Activated CD8-positive, alpha-beta memory T cell treated with anti-CD3 and anti-CD28 coated beads, Interleukin-2, amount 50 U/mL, for 48 hours (primary cell): Measurements from ENCODE around the gene GPR37L1.
"Not testable (repeated sequence)": the region's sequence is repeated elsewhere in the genome, so short reads cannot be mapped to it uniquely, and the experiment has no call there.

Source experiments
- DNase-seq: peaks from one replicate; pipeline ENCODE4 v3.0.0-alpha.2; 2020

The GPR37L1 gene

DNA sequence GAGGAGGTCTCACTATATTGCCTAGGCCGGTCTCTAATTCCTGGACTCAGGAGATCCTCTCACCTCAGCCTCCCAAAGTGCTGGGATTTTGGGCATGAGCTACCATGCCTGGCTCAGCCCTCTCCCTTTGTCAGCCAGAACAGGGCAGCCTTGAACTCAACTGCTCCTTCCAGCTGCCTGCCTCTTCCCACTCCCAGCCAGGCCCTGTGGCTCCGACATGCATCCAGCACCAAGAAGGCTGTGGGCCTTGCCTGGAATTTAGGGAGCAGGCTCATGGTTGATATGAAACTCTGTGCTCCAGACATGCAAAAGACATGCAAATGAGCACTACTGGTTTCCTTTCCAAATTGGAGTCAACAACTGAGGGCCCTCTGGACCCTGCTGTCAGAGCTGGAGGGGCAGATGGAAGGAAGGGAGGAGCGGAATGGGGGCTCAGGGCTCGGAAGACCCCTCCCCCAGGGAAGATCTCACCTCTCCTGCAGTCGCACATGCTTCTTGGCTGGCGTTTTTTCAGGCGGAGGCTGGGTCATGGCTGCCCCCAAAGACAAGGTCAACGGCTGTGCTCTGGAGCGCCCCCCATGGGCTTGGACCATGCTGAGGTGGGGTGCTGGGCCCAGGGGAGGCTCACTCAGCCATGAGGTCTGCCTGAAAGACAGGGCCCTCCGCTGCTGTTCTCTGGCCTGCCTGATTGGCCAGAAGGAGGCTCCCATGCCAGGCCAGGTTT is 36.3 kb downstream of the GPR37L1 start:
- peak; percentile 82 for DNase-seq

DNA sequence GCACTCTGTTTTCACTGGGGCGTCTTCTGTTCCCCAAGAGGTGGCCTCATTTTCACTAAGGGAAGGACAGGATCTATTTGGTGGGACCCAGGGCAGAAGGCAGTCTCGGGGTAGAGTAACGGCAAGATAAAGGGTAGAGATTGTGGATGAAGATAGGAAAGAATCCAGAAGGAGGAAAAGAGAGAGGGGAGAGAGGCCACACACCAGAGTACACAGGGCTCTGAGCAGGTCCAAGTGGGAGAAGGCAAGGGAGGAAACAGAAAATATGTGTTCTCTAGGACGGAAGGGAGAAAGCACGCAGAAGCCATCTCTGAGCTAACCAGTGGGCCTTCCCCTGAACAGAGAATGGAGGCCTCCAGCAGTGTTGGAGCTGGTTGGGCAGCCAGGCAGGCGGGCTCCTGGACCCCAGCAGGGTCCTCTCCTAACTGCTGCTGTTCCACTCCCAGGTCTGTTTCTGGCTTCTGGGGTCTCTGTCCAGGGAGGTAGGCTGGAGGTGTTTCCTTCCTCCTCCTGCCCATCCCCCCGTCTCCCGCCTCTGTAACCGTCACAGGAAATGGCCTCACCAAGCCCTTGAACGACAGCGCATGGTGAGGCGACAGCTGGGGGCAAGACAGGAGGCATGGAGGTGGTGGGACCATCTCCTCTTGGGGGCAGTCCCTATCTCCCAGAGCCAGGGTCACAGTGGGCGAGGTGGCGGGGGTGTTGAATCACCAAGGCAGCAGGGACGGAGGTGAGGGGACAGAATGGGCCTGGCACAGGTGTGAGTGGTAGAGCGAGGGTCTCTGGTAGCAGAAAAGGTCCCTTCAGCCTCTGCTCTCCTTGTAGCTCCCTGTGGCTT is 37.0 kb downstream of the GPR37L1 start:
- DNase-seq, result peak; percentile 86

DNA sequence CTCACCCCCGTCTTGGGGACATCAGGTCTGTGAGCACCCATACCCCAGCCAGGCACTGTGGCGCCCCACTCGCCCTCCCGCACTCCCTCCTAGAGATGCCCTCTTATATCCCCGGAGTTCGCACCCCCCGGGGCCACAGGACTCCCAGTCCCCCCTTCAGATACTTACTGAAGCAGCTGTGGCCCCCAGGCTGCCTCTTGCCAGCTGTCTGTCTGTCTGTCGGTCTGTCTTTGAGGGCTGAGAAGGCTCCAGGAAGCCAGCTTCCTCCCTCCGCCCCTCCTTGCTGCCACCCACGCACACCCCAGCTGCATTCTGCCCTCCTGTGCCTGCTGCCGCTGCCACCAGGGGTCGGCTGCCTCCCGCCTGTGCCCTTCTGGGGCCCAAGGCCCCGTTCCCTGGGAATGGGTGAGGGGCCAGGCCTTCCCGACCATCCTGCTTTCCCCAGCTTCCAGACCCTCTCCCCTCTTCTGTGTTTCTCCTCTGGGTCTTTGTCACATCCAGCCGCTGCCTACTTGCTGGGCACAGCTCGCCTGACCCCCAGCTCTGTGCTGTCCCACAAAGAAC is 37.7 kb downstream of the GPR37L1 start, which contains the start of gene PTPN7:
TSS of gene PTPN7 (minus strand) at position 226 of the 564 bp plus-strand sequence. CDS start 1,200 bp downstream, outside the sequence.
- DNase-seq, result peak; percentile 93

DNA sequence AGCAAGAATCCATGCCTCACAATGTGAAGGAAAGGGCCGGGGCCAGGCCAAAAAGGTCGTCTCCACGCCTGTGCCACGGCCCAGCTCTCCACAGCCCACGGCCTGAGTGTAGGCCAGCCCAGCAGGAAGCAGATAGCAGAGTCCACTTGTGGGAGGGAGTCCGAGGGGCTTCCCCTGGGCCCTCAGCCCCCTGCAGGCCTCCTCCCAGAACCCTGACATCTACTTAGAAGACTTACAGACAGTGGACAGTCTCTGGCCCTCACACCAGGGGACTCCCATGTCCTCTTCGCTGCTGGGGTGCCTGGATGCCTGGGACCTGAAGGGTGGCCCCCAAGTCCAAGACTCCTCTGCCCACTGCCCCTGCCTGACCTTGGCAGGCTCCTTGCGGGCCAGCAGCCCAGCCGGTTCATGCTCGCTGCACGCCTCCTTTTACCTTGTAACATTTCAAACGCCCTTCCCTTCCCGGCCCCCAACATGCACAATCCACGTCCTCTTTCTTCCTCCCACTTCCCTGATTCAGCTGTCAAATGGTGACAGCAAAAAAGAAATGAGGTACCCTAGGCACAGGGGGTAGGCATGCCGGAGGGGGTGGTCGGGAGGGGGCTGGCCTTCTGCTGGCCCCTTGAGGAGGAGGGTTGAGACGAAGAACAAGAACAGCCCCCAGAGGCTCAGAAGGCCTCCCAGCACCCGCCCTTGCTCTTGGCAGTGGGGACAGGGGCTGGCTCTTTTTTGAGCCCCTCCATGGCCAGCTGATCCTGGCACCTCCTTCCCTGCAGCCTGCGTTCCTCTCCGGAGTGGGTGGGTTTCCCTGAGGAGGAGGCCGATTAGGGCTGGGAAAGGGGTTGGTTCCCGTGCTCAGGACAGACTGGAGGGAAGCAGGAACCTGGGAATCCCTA is 38.7 kb downstream of the GPR37L1 start:
- no peak for DNase-seq

DNA sequence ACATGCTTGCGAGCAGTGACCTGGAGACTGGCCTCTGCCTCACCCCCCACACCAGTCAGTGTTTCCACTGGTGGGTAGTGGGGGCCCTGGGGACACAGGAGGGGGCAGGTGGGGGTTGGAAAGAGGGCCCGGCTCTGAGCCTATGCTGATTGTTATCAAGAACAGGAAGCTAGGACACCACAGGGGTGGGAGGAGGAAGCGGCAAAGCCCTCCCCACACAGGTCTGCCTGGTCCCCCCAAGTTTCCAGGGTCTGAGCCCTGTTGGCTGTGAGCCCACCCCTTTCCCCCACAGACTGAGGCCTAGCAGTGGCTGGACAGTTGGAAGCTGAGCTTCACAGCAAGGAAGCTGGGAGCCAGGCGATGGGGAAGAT is 39.3 kb downstream of the GPR37L1 start:
- DNase-seq, result peak; percentile 80

DNA sequence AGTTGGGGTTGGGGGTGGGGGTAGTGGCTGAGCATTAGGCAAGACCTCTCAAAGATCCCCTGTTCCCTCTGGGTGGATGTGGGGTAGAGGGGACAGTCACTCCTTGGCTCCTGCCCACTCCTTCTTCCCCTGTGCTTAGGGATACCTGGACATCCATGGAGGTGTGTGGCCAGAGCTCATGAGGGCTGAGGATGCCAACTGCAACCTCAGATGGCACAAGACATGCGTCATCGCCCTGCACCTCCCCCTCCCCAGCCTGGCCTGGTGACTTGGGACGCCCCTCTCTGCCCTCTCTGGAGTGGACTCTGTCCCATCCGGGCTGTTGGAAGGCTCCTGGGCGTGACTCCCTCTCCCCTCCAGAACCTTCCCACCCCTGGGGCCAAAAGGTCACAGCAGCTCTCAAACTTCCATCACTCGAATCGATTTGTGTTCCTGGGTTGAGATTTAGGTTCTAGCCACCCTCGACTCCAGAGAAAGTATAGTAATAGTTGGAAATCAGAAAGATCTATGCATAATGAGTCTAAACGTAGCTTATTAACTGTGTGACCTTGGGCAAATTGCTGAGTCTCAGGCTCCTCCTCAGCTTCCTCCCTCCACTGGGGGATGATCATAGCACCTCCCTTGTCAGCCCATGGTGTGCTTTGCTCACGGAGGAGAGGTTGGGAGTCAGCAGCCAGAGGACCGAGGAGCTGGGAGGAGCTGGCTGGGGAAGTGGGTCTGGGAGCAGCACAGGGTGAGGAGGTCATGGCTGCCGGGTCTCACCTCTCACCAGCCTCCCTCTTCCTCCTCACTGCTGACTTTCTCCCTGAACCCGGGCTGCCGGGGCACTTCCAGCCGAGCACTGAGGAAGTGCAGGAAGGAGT is 39.9 kb downstream of the GPR37L1 start:
- peak; percentile 72 for DNase-seq

DNA sequence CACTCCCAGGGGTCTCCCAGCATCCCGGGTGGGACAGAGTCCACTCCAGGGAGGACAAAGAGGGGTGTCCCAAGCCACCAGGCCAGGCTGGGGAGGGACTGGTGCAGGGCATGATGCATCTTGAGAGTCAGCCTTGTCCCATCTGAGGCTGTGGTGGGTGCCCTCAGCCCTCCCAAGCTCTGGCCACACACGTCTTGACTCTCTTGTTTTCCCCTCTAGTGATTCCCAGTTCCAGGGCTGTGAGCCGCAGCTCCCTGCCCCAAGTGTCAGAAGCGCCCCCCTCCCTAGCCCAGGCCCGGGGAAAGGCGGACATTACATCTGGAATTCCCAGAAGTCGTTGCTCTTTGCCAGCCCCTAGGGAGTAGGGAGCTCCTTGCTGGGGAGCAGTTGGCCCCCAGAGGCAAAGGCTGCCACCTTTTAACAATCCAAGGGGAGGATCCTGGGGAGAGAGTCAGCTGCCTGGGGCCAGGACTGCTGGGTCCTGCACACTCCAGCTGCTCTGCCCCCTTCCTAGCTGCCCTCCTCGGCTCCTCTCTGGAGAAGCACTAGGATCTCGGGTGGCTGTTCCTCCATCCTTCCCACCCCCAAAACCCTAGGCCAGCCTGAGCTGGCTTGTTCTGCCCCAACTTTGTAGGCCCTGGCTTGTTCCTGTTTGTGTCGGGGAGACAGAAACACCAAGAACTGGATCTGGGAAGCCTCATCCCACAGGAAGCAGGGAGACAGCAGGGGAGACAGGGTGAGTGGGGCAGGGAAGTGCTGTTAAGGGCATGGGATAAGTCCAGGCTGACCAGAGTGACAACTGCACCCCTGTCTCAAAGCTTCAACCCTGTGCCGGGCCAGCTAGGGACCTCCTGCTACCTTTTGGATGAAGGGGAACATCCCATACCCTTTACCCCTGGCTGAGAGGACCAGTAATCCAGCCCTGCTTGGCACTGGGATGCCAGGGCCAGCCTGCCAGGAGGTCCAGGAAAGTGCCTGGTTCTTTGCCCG is 40.9 kb downstream of the GPR37L1 start:
- no peak for DNase-seq

DNA sequence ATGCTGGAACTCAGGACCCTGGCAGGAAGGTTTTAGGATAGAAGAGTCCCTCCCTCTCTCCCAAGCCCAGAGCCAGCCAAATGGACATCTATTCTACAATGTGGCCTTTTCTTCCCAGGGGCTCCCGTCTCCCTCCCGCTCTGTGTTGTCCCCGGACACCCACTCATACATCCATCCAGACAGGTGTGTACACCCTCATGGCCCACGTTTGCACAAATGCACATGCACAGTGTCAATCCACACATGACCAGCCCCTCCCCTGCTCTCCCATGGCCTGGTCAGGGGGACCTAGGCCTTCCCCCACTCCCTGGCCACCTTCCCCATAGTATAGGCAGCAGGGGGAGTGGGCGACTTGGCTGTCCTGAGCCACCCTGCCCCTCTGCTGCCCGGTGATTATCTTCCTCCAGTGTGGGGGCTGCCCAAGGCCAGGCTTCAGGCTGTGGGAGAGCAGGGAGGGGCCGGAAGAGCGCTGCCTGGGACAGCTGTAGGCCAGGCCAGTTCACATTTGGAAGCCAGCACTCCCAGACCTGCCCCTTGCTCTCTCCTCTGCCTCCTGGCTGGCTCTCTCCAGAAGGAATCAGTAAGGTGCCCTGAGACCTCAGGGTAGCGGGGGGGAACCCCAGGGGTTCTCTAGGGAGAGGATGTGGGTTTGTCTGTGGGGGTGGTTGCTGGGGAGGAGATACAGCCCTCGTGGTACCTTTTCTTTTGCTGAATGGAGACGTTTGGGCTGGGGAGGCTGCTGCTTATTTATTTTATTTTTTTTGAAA is 41.7 kb downstream of the GPR37L1 start:
- DNase-seq, result peak; percentile 81

DNA sequence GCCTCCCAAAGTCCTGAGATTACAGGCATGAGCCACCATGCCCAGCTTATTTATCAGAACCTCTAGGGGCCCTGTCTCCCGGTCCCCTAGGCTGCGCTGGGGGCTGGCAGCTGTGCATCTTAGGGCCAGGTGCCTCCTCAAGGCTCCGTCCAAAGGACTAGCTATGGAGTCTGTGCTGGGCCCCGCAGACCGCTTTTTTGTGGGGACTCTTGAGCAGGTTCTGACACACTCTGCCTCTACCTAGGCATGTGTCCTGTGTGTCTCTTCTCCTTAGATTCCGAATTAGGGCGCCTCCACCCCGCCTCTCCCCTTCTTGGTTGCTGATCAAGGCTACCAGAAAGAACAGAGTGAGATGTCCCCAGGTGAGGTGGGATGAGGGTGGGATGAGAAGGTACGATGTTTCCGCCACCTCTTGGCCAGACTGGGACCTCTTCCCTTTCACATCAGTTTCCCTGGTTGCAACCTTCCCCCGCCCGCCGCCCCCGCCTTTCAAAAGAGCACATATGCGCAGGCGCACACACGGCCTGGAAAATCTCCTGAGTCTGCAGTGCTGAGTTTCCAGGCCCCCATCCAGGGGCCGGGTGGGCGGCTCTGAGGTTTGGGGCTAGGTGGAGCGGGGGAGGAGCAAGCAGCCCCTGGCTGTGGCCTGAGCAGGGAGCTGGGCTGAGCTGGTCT is 42.7 kb downstream of the GPR37L1 start:
- DNase-seq, result peak; percentile 81

DNA sequence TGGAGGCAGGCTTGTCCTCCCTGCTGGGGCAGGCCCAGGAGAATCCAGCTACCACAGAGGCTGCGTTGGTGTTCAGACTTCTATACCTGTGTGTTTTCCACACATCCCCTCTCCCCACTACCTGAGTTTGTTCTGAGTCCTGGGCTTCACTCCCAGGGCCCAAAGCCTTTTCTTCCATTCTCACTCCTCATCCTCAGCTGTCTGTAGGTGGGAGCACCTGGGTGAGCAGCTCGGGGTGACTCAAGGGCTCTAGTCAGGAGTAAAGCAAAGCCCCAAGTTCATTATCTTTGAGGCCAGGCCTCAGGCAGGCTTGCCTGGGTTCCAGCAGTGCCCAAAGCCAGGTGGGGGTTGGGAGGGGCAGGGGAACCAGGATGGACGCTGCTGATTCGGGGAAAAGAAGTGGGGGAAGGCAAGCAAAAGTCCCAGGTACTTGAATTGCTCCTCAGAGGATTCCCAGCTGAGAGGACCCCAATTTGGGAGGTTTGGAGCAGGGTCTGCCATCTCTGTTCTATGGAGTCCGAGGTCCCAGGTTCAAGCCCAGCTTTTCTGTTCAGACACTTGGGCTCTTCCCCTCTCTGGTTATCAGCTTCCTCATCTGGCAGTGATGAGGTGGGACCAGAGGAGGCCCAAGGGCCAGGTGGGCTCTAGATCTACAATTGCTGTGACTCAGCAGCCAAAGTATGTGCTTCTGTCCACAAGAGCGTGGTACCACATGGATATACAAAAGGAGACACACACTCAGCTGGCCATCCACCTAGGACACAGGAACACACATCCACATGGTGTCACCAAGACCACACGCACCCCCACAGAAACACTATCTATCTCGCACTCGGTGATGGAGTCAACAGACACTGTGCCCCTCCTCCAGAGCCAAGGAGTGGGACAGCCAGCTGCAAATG is 43.5 kb downstream of the GPR37L1 start:
- DNase-seq, result no peak

DNA sequence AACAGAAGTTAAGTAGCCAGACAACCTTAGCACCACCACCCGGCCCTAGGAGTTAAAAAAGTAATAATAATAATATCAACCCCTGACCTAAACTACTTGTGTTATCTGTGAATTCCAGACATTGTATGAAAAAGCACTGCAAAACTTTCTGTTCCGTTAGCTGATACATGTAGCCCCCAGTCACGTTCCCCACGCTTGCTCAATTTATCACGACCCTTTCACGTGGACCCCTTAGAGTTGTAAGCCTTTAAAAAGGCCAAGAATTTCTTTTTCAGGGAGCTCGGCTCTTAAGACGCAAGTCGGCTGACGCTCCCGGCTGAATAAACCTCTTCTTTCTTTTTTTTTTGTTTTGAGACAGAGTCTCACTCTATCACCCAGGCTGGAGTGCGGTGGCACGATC is 44.3 kb downstream of the GPR37L1 start:
- DNase-seq, result not testable (repeated sequence)

DNA sequence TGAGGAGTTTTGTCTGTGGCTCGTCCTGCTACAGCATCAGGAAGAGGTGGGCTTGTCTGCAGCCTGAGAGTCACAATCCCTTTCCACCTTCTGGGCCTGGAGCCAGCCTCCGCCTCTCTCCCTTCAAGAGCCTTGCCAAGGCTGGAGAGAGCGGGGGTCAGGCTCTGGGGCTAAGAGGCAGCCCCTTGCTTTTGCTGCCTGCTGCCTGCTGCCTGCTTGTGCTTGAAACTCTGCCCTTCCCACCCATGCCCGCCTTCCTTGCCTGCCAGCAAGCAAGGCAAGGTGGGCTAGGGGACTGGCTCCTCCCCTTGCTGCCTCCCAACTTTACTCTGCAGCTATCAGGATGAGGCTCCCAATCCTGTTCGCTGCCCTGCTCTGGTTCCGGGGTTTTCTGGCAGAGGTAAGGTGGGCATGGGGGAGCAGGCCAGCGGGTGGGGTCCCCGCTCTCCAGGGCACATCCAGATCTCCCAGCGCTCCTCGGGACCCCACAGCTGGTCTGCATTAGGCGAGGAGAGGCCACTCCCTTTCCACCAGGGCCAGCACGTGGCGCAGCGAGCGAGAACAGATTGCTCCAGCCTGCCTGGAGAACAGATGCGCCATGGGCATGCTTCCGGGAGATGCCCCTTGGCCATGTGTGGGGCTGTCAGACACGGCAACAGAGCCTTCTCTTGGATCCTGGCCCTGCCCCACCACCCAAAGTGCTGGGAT is 45.1 kb downstream of the GPR37L1 start:
- no peak for DNase-seq

DNA sequence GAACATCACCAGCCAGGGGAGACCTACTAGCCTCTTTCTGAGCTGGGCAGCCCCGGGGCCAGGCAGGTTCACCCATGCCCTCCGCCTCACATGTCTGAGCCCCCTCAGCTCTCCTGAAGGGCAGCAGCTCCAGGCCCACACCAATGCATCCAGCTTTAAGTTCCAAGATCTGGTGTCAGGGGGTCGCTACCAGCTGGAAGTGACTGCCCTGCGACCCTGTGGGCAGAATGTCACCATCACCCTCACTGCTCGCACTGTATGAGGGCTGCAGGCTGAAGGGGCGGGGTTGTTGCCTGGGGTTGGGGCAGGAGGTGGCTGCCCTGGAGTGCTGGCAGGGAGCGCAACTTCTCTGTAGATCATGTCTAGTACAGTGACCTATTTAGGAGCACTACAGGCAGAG is 46.1 kb downstream of the GPR37L1 start:
- DNase-seq, result no peak

DNA sequence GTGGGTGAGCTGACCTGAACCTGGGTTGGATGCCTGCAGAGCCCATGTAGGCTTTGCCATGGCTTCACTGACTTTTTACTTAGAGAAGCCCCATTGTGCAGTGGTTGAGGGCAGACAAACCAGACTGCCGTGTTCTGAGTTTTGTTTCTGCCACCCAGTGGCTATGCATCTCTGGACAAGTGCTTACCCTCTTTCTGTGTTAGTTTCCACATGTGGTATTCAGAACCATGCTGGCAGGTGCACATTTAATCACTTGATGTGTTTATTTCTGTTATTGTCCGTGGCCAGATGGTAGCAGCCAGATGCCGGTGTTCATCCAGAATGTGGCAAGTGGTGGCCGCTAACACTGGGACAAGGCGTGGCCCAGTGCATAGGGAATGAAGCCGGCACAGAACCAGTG is 48.0 kb downstream of the GPR37L1 start:
- no peak for DNase-seq

DNA sequence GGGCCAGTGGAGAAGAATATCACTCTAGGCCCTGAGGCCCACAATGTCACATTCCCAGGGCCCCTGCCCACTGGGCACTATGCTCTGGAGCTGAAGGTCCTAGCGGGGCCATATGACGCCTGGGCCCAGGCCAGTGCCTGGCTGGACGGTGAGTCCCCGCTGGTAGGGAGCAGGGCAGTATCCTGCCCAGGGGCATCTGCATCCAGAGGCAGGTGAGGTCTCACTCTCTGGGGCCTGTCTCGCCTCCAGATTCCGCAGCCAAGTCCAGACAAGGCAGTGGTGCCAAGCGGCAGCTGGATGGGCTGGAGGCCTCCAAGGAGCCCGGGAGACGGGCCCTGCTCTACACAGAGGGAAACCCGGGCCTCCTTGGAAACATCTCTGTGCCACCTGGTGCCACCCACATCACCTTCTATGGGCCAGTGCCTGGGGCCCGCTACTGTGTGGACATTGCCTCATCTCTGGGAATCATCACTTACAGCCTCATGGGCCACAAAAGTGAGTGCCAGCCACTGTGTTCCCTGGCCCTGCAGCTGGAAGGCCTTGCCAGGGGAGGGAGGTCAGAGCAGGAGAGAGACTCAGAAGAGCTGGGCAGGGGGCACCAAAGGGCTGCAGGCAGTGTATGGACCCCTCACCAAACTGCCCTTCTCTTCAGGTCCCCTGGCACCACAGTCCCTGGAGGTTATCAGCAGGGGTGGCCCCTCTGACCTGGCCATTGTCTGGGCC is 48.7 kb downstream of the GPR37L1 start:
- DNase-seq, result no peak

DNA sequence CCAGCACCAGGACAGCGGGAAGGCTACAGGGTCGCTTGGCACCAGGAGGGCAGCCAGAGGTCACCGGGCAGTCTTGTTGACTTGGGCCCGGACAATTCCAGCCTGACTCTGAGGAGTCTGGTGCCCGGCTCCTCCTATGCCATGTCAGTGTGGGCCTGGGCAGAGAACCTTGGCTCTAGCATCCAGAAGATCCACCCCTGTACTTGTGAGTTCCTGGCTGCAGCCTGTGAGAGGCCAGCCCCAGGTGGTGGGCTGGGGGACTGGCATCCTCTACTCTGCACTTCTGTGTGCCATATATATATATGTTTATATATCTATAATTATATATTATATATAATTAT is 49.3 kb downstream of the GPR37L1 start:
- DNase-seq, result no peak

DNA sequence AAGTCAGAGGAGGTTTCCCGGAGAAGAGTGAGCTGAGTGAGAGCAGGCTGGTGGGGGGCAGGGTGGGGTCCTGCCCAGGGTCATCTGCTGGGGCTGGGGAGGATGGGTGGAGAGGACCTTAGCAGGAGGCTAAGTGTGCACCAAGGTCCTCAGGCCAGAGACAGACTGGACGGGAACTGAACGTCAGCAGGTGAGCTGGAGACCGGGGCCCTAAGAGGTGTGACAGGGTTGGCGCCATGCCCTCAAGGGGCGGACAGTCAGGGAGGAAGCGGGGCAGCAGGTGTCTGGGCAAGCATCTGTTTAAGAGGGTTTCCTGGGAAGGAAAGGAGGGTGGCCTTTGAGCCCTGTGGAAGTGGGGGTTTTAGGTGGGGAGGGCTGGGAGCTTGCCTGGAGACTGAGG is 51.3 kb downstream of the GPR37L1 start:
- no peak for DNase-seq
